Mesendoderm (in vitro differentiated cells): Measurements from ENCODE around the gene MEN1.

Source experiments
- DNase-seq: peaks from one replicate; pipeline ENCODE4 v3.0.0; 2013
- H2AK5ac ChIP-seq: 2 replicates; pipeline ENCODE4 v1.6.1; 2013; ENCODE audit warnings: low read length, inconsistent platforms
- H2BK120ac ChIP-seq: 2 replicates; pipeline ENCODE4 v1.6.1; 2013; ENCODE audit warnings: low read depth, mild to moderate bottlenecking, low read length, moderate library complexity, mixed read lengths
- H2BK15ac ChIP-seq: replicated peaks from 2 replicates; pipeline ENCODE4 v1.6.1; 2013; ENCODE audit warnings: low read depth, mild to moderate bottlenecking, moderate library complexity
- H2BK5ac ChIP-seq: 2 replicates; pipeline ENCODE4 v1.6.1; 2013; ENCODE audit warnings: low read length, inconsistent platforms
- H3K18ac ChIP-seq: 2 replicates; pipeline ENCODE4 v1.6.1; 2013; ENCODE audit warnings: mild to moderate bottlenecking, low read length, mixed read lengths
- H3K23ac ChIP-seq: one replicate; pipeline ENCODE4 v1.6.1; 2013; ENCODE audit warnings: low read length
- H3K27ac ChIP-seq: 2 replicates; pipeline ENCODE4 v1.5.1; 2013; ENCODE audit warnings: low read depth, mild to moderate bottlenecking, inconsistent platforms, low read length, moderate library complexity
- H3K27me3 ChIP-seq: 2 replicates; pipeline ENCODE4 v1.6.1; 2013; ENCODE audit warnings: low read length, control low read depth, mild to moderate bottlenecking, inconsistent platforms; ENCODE audit not compliant: insufficient read depth, poor library complexity
- H3K36me3 ChIP-seq: 2 replicates; pipeline ENCODE4 v1.6.1; 2013; ENCODE audit warnings: low read length, inconsistent platforms; ENCODE audit not compliant: control insufficient read depth, insufficient read depth
- H3K4ac ChIP-seq: one replicate; pipeline ENCODE4 v1.6.1; 2013; ENCODE audit warnings: low read depth, mild to moderate bottlenecking, low read length, moderate library complexity
- H3K4me1 ChIP-seq: 2 replicates; pipeline ENCODE4 v1.6.1; 2013; ENCODE audit warnings: low read depth, low read length, inconsistent platforms; ENCODE audit not compliant: control insufficient read depth
- H3K4me2 ChIP-seq: 2 replicates; pipeline ENCODE4 v1.6.1; 2013; ENCODE audit warnings: low read length
- H3K4me3 ChIP-seq: 2 replicates; pipeline ENCODE4 v1.5.1; 2013; ENCODE audit warnings: mild to moderate bottlenecking, low read length
- H3K56ac ChIP-seq: one replicate; pipeline ENCODE4 v1.6.1; 2013; ENCODE audit warnings: low read length
- H3K79me1 ChIP-seq: 2 replicates; pipeline ENCODE4 v1.6.1; 2013; ENCODE audit warnings: low read length, inconsistent platforms
- H3K79me2 ChIP-seq: 2 replicates; pipeline ENCODE4 v1.6.1; 2013; ENCODE audit warnings: mild to moderate bottlenecking, low read length; ENCODE audit not compliant: control insufficient read depth, insufficient read depth
- H3K9ac ChIP-seq: 2 replicates; pipeline ENCODE4 v1.6.1; 2013; ENCODE audit warnings: low read length, inconsistent platforms
- H4K5ac ChIP-seq: one replicate; pipeline ENCODE4 v1.6.1; 2013; ENCODE audit warnings: low read length
- H4K8ac ChIP-seq: one replicate; pipeline ENCODE4 v1.6.1; 2013; ENCODE audit warnings: low read depth, mild to moderate bottlenecking, control low read depth, low read length, moderate library complexity
- WGBS: extraction: QIAGEN DNeasy Blood & Tissue Kit; methylation state at CpG from one replicate; pipeline ENCODE4 v1.1.7; 2013; ENCODE audit warnings: low lambda C conversion rate, missing lambda C conversion rate; ENCODE audit not compliant: insufficient coverage; ENCODE audit errors: extremely low coverage; 5-methylcytosine and 5-hydroxymethylcytosine counted together

The MEN1 gene

DNA sequence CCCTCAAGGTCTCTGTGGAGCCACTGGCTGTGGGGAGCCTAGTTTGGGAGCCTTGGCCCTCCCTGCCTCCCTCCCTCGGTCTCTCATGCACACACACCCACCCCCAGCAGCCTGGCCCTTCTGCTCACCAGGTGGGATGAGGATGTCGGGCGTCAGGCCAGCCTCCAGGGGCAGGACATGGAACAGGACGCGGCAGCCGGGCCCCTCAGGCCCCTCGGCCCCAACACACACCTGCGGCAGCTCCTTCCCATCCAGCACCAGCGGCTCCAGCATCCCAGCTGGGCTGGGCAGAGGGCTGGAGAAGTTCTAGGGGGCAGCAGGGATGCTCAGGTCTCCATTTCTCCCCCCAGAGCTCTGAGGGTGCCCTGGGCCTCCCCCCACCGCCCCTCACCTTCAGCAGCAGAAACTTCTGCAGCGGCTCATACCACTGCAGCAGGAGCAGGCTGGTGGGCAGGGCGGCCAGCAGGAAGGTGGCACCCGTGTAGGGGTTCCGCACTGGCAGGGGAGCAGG is 18.5 kb downstream of the MEN1 start:
- Histone ChIP-seq H4K8ac (no peak overlapping the region), H3K23ac (no peak overlapping the region), H4K5ac (no peak overlapping the region), H2AK5ac (no peak overlapping the region), H2BK15ac (no peak overlapping the region), H3K27ac (no peak overlapping the region), H3K4ac (no peak overlapping the region), H2BK120ac (no peak overlapping the region), H3K4me3 (no peak overlapping the region), H3K79me2 (no peaks in the 10 kb centered on the region), H2BK5ac (no peak overlapping the region), H3K27me3 (no peaks in the 10 kb centered on the region), H3K18ac (no peak overlapping the region), H3K79me1 (no peaks in the 10 kb centered on the region), H3K4me2 (no peak overlapping the region), H3K4me1 (no peaks in the 10 kb centered on the region), H3K56ac (no peak overlapping the region), H3K9ac (no peak overlapping the region), H3K36me3 (no peaks in the 10 kb centered on the region)
- DNase-seq, result no peak
- no CpG with 5 or more reads among the region's 14 CpGs for WGBS

DNA sequence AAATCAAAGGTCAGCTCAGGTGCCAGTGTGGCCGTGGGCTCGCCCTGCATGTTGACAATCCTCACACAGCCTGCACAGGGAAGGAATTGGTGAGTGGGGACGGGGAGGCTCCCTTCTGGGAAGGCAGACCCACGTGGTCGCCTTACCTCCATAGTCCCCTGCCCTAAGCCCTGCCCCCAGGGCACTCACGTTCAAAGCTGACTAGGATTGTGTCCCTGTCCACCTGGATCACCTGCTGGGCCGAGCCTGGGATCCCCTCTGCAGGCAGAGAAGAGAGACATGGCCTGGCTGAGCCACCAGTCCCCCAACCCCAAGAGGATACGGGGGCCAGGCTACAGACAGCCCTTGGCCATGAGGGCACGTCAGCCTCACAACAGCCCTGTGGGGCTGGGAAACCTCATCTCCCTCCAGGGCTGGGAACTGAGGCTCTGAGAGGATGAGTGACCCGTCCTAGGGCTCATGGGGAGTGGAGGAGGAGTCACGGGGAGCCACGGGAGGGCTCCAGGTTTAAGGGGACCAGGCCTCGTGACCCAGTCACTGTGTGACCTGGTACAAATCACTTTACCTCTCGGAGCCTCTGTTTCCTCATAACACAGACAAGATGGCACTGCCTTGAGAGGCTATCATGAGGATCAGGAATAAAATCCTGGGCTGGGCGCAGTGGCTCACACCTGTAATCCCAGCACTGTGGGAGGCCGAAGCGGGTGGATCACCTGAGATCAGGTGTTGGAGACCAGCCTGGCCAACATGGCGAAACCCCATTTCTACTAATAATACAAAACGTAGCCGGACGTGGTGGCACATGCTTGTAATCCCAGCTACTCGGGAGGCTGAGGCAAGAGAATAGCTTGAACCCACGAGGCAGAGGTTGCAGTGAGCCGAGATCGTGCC is 19.9 kb downstream of the MEN1 start:
- Histone ChIP-seq H3K4ac (no peak overlapping the region), H4K8ac (no peak overlapping the region), H3K4me3 (no peak overlapping the region), H3K23ac (no peak overlapping the region), H3K18ac (no peak overlapping the region), H3K56ac (no peak overlapping the region), H2BK5ac (no peak overlapping the region), H4K5ac (no peak overlapping the region), H2AK5ac (no peak overlapping the region), H3K36me3 (no peaks in the 10 kb centered on the region), H3K27ac (no peak overlapping the region), H3K4me1 (no peaks in the 10 kb centered on the region), H3K79me2 (no peaks in the 10 kb centered on the region), H3K9ac (no peak overlapping the region), H3K79me1 (no peaks in the 10 kb centered on the region), H3K27me3 (no peaks in the 10 kb centered on the region), H3K4me2 (no peak overlapping the region), H2BK120ac (no peak overlapping the region), H2BK15ac (no peak overlapping the region)
- no peak for DNase-seq
- WGBS, result no CpG with 5 or more reads among the region's 25 CpGs

GRCh38 chr11:64789331-64790204 is 20.8 kb downstream of the MEN1 start:
- H3K4me1 ChIP-seq, result no peaks in the 10 kb centered on the region
- no peak for DNase-seq
- H3K4ac ChIP-seq, result no peak overlapping the region
- H2AK5ac ChIP-seq, result no peak overlapping the region
- WGBS, result no CpG with 5 or more reads among the region's 15 CpGs
- H3K56ac ChIP-seq, result no peak overlapping the region
- no peak overlapping the region for H3K18ac ChIP-seq
- no peaks in the 10 kb centered on the region for H3K79me1 ChIP-seq
- no peaks in the 10 kb centered on the region for H3K27me3 ChIP-seq
- no peak overlapping the region for H2BK15ac ChIP-seq
- H4K8ac ChIP-seq, result no peak overlapping the region
- no peak overlapping the region for H3K4me3 ChIP-seq
- H2BK5ac ChIP-seq, result no peak overlapping the region
- no peaks in the 10 kb centered on the region for H3K36me3 ChIP-seq
- no peak overlapping the region for H3K9ac ChIP-seq
- H4K5ac ChIP-seq, result no peak overlapping the region
- no peak overlapping the region for H3K4me2 ChIP-seq
- H3K27ac ChIP-seq, result no peak overlapping the region
- H2BK120ac ChIP-seq, result no peak overlapping the region
- no peak overlapping the region for H3K23ac ChIP-seq
- no peaks in the 10 kb centered on the region for H3K79me2 ChIP-seq

GRCh38 chr11:64788321-64789215 is 21.8 kb downstream of the MEN1 start:
- no peaks in the 10 kb centered on the region for H3K27me3 ChIP-seq
- no peak overlapping the region for H3K56ac ChIP-seq
- no peak overlapping the region for H2BK15ac ChIP-seq
- H2BK5ac ChIP-seq, result no peak overlapping the region
- no peak overlapping the region for H3K9ac ChIP-seq
- H2AK5ac ChIP-seq, result no peak overlapping the region
- no peak overlapping the region for H3K4me3 ChIP-seq
- H3K79me2 ChIP-seq, result no peaks in the 10 kb centered on the region
- H3K18ac ChIP-seq, result no peak overlapping the region
- no peak overlapping the region for H4K8ac ChIP-seq
- H4K5ac ChIP-seq, result no peak overlapping the region
- DNase-seq, result no peak
- H3K23ac ChIP-seq, result no peak overlapping the region
- H3K27ac ChIP-seq, result no peak overlapping the region
- H2BK120ac ChIP-seq, result no peak overlapping the region
- H3K4me1 ChIP-seq, result no peaks in the 10 kb centered on the region
- no peak overlapping the region for H3K4ac ChIP-seq
- WGBS, result no CpG with 5 or more reads among the region's 9 CpGs
- no peaks in the 10 kb centered on the region for H3K79me1 ChIP-seq
- H3K4me2 ChIP-seq, result no peak overlapping the region
- no peaks in the 10 kb centered on the region for H3K36me3 ChIP-seq

GRCh38 chr11:64787526-64788320 is 22.6 kb downstream of the MEN1 start:
- no peaks in the 10 kb centered on the region for H3K4me1 ChIP-seq
- no peaks in the 10 kb centered on the region for H3K79me1 ChIP-seq
- H2BK15ac ChIP-seq, result no peak overlapping the region
- no peak overlapping the region for H3K23ac ChIP-seq
- no CpG with 5 or more reads among the region's 15 CpGs for WGBS
- no peaks in the 10 kb centered on the region for H3K36me3 ChIP-seq
- H3K56ac ChIP-seq, result no peak overlapping the region
- no peak overlapping the region for H4K8ac ChIP-seq
- H3K79me2 ChIP-seq, result no peaks in the 10 kb centered on the region
- H4K5ac ChIP-seq, result no peak overlapping the region
- no peaks in the 10 kb centered on the region for H3K27me3 ChIP-seq
- no peak overlapping the region for H2BK5ac ChIP-seq
- no peak overlapping the region for H3K9ac ChIP-seq
- DNase-seq, result peak; percentile 65
- H2BK120ac ChIP-seq, result no peak overlapping the region
- H3K27ac ChIP-seq, result no peak overlapping the region
- H2AK5ac ChIP-seq, result no peak overlapping the region
- no peak overlapping the region for H3K4me3 ChIP-seq
- H3K4ac ChIP-seq, result no peak overlapping the region
- no peak overlapping the region for H3K18ac ChIP-seq
- H3K4me2 ChIP-seq, result no peak overlapping the region
